ENCODE data around the gene SMARCAL1.

The SMARCAL1 gene

DNA sequence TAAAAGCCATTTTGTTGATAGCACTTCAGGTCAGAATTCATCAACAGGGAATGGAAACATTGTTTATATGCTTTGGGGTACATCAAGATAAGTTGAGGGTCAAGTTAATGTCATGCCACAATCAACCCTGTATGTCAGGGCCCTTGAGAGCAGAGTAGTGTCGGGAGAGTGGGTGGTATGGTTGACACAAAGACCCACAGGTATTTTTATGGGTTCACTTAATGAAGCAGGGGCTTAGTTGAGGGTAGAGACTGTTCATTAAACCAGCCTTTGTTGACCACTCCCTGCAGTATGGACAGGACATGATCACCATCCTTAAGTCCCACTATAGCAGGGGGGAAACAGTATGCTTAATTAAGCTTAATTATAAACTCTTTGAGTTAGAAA lies 92.1 kb downstream of the SMARCAL1 start:
- Histone ChIP-seq H3K36me3 (replicated peaks; ENCODE audit: insufficient read depth, low read length) (peaks cover 35% of the 10 kb centered on the region), H3K4me3 (ENCODE audit: low read length) (no peak overlapping the region), H3K9me2 (replicated peaks; ENCODE audit: insufficient read depth, low read length) (no peaks in the 10 kb centered on the region), H4K20me1 (ENCODE audit: insufficient read depth, low read length) (peaks cover 16% of the 10 kb centered on the region; the same call in 1 of the 2 replicates), H3K27ac (ENCODE audit: low read length) (no peak overlapping the region), H3F3A (ENCODE audit: insufficient read depth, low read length) (peaks cover 16% of the 10 kb centered on the region; the same call in 1 of the 2 replicates), H3K9ac (ENCODE audit: low read length) (no peak overlapping the region), H3K4me1 (ENCODE audit: low read length) (peaks cover 12% of the 10 kb centered on the region; the same call in 1 of the 2 replicates), H3K79me2 (ENCODE audit: low read length) (peaks cover 43% of the 10 kb centered on the region), H3K27me3 (replicated peaks; ENCODE audit: insufficient read depth, low read length) (no peaks in the 10 kb centered on the region), H3K9me3 (replicated peaks; ENCODE audit: insufficient read depth, low read length) (no peaks in the 10 kb centered on the region), H2AFZ (ENCODE audit: low read length) (no peak overlapping the region), H3K4me2 (ENCODE audit: low read depth, low read length) (no peak overlapping the region)
- DNase-seq: no peak
- no peak for TF ChIP-seq EZH2 (optimal IDR thresholded peaks at IDR 0.05; ENCODE audit: low read depth, low read length)
- no peak for TF ChIP-seq EZH2phosphoT487 (IDR thresholded peaks at IDR 0.05; ENCODE audit: low read length)
- TF ChIP-seq, protein P1, sequence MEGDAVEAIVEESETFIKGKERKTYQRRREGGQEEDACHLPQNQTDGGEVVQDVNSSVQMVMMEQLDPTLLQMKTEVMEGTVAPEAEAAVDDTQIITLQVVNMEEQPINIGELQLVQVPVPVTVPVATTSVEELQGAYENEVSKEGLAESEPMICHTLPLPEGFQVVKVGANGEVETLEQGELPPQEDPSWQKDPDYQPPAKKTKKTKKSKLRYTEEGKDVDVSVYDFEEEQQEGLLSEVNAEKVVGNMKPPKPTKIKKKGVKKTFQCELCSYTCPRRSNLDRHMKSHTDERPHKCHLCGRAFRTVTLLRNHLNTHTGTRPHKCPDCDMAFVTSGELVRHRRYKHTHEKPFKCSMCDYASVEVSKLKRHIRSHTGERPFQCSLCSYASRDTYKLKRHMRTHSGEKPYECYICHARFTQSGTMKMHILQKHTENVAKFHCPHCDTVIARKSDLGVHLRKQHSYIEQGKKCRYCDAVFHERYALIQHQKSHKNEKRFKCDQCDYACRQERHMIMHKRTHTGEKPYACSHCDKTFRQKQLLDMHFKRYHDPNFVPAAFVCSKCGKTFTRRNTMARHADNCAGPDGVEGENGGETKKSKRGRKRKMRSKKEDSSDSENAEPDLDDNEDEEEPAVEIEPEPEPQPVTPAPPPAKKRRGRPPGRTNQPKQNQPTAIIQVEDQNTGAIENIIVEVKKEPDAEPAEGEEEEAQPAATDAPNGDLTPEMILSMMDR (IDR thresholded peaks at IDR 0.05; ENCODE audit: low read length): no peak

DNA sequence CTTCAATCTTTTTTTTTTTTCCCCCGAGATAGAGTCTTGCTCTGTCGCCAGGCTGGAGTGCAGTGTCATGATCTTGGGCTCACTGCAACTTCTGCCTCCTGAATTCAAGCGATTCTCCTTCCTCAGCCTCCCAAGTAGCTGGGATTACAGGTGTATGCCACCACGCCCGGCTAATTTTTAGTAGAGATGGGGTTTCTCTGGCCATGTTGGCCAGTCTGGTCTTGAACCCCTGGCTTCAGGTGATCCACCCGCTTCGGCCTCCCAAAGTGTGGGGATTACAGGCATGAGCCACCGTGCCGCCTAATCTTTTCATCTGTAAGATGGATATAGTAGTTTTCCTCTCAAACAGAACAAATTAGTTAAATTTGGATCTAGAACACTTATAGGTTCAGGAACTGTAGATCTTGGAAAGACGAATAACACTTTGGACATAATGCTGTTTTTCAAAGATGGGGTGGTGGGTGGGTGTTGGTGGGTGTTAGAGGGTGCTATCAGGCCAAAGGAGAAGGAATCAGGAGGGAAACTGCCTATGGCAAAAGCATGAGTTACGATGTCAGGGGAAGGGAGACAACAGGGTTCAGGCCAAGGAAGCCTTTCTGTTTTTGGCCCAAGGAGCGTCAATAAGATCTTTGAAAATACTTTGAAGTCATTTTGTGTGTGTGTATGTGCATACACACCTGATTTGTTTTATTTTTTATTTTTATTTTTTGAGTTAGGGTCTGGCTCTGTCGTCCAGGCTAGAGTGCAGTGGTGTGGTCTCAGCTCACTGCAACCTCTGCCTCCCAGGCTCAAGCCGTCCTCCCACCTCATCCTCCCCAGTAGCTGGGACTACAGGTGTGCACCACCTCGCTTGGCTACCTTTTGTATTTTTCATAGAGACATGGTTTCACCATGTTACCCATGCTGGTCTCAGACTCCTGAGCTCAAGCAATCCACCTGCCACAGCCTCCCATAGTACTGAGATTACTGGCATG lies 93.1 kb downstream of the SMARCAL1 start:
- H3K27me3 ChIP-seq (replicated peaks; ENCODE audit: insufficient read depth, low read length): no peaks in the 10 kb centered on the region
- no peak overlapping the region for H3K4me2 ChIP-seq (ENCODE audit: low read depth, low read length)
- H2AFZ ChIP-seq (ENCODE audit: low read length): no peak overlapping the region
- no peak overlapping the region for H3K9ac ChIP-seq (ENCODE audit: low read length)
- peaks cover 25% of the 10 kb centered on the region for H3K36me3 ChIP-seq (replicated peaks; ENCODE audit: insufficient read depth, low read length)
- peaks cover 4% of the 10 kb centered on the region; the same call in 1 of the 2 replicates for H3K4me1 ChIP-seq (ENCODE audit: low read length)
- H3K79me2 ChIP-seq (ENCODE audit: low read length): peaks cover 32% of the 10 kb centered on the region
- no peak for DNase-seq
- peaks cover 16% of the 10 kb centered on the region; the same call in 1 of the 2 replicates for H3F3A ChIP-seq (ENCODE audit: insufficient read depth, low read length)
- no peak for TF ChIP-seq EZH2 (optimal IDR thresholded peaks at IDR 0.05; ENCODE audit: low read depth, low read length)
- TF ChIP-seq, protein P1 (IDR thresholded peaks at IDR 0.05; ENCODE audit: low read length): no peak
- TF ChIP-seq EZH2phosphoT487 (IDR thresholded peaks at IDR 0.05; ENCODE audit: low read length): no peak
- H3K27ac ChIP-seq (ENCODE audit: low read length): no peak overlapping the region
- H3K9me2 ChIP-seq (replicated peaks; ENCODE audit: insufficient read depth, low read length): no peaks in the 10 kb centered on the region
- H4K20me1 ChIP-seq (ENCODE audit: insufficient read depth, low read length): peaks cover 16% of the 10 kb centered on the region; the same call in 1 of the 2 replicates
- no peaks in the 10 kb centered on the region for H3K9me3 ChIP-seq (replicated peaks; ENCODE audit: insufficient read depth, low read length)
- no peak overlapping the region for H3K4me3 ChIP-seq (ENCODE audit: low read length)

DNA sequence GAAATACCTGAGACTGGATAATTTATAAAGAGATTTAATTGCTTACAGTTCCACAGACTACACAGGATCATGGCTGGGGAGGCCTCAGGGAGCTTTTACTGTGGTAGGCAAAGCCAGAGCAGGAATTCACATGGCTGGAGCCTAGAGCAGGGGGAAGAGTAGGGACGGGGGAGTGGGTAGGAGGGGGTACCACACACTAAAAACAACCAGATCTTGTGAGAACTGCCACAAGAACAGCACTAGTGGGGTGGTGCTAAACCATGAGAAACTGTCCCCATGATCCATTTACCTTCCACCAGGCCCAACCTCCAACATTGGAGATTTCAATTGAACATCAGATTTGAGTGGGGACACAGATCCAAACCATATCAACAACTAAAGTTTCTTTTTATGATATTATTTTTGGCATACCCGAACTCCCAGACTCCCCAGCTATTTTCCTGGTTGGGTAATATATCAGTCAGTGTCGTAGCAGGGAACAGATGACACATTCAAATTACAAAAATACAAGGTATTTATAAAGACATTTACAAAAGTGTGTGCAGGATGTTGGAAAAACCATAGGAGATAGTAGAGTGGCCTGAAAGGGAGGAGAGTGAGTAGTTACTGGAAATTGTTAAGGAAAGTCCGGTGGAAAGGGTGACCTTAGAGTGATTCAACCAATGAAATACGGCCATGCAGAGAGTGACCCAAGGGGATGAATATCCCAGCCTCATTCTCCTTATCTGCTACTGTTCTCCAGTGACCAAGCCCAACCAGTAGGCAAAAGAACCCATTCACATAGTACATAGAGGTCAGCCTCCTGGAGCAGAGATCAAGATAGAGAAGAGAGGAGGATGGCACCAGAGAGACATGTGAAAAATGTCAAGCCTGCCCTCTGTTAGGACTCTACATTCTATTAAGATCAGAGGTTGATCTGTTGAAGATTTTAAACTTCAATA lies 95.2 kb downstream of the SMARCAL1 start:
- Histone ChIP-seq H3K79me2 (ENCODE audit: low read length) (peaks cover 12% of the 10 kb centered on the region), H3K27ac (ENCODE audit: low read length) (no peak overlapping the region), H3K9me3 (replicated peaks; ENCODE audit: insufficient read depth, low read length) (no peaks in the 10 kb centered on the region), H3K9me2 (replicated peaks; ENCODE audit: insufficient read depth, low read length) (no peaks in the 10 kb centered on the region), H2AFZ (ENCODE audit: low read length) (no peak overlapping the region), H4K20me1 (ENCODE audit: insufficient read depth, low read length) (0 out of 2 replicates have a peak, but pooled peaks cover 8% of the 10 kb centered on the region), H3K4me2 (ENCODE audit: low read depth, low read length) (no peak overlapping the region), H3F3A (ENCODE audit: insufficient read depth, low read length) (peaks cover 13% of the 10 kb centered on the region; the same call in 1 of the 2 replicates), H3K4me1 (ENCODE audit: low read length) (no peaks in the 10 kb centered on the region), H3K27me3 (replicated peaks; ENCODE audit: insufficient read depth, low read length) (no peaks in the 10 kb centered on the region), H3K9ac (ENCODE audit: low read length) (no peak overlapping the region), H3K36me3 (replicated peaks; ENCODE audit: insufficient read depth, low read length) (peaks cover 9% of the 10 kb centered on the region), H3K4me3 (ENCODE audit: low read length) (no peak overlapping the region)
- no peak for DNase-seq
- TF ChIP-seq EZH2 (optimal IDR thresholded peaks at IDR 0.05; ENCODE audit: low read depth, low read length) (no peak), EZH2phosphoT487 (IDR thresholded peaks at IDR 0.05; ENCODE audit: low read length) (no peak)
- TF ChIP-seq, protein P1 (IDR thresholded peaks at IDR 0.05; ENCODE audit: low read length): no peak
